Measurements from ENCODE around the gene SLC9A3. TPM values are rescaled to one million over a fixed set of nuclear protein-coding genes. Genes with fewer than 3 reads are reported as not detected.

The SLC9A3 gene
- total RNA-seq, 6 experiments from 2014 or later: 0.63 to 1.00 (median 0.74) TPM

DNA sequence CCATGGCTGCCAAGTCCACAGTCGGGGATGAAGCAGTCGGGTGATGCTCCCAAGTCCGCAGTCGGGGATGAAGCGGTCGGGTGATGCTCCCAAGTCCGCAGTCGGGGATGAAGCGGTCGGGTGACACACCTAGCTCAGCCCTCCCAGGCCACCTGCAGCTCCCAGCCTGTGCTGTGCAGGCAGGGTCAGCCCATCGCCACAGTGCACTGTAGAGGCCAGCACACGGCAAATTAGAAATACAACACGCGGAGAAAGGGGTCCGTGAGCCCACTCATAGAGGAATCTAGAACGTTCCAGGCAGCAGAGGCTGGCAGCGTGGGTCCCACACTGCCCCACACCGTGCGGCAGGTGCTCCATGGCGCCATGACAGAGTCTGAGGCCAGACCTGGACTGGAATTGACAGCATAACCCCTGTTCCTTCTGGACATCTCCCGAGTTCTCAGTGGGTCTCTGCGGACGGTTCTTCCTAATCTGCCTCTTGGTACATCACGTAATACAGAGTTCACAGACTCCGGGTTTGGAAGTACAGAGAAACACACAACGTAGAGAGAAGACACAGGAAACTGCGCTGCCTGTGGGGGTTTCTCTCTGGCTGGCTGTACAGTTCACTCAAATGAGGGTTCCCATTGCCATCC lies 89.0 kb downstream of the SLC9A3 start:
- no peak overlapping the region; the same call in 1 of the 2 replicates for H3K4me3 Mint-ChIP-seq
- no peak for TF ChIP-seq CTCF (IDR thresholded peaks at IDR 0.05)
- H3K4me1 Mint-ChIP-seq (ENCODE audit: low read depth): peaks cover 15% of the 10 kb centered on the region
- H3K9me3 Mint-ChIP-seq: no peaks in the 10 kb centered on the region
- peaks cover 12% of the 10 kb centered on the region for H3K27me3 Mint-ChIP-seq (ENCODE audit: insufficient read depth)
- peaks cover 16% of the 10 kb centered on the region for H3K36me3 Mint-ChIP-seq (ENCODE audit: low read depth)
- DNase-seq: no peak
- H3K27ac Mint-ChIP-seq: no peak overlapping the region

- Mint-ChIP-seq H3K27me3 (ENCODE audit: insufficient read depth) (peaks cover 13% of the 10 kb centered on the region), H3K36me3 (ENCODE audit: low read depth) (peaks cover 22% of the 10 kb centered on the region), H3K9me3 (no peaks in the 10 kb centered on the region), H3K4me3 (no peak overlapping the region), H3K4me1 (ENCODE audit: low read depth) (peaks cover 22% of the 10 kb centered on the region), H3K27ac (no peak overlapping the region)
- TF ChIP-seq CTCF (IDR thresholded peaks at IDR 0.05): no peak
- DNase-seq: no peak
Observed at GRCh38 chr5:434443-435146, 89.7 kb downstream of the SLC9A3 start.

DNA sequence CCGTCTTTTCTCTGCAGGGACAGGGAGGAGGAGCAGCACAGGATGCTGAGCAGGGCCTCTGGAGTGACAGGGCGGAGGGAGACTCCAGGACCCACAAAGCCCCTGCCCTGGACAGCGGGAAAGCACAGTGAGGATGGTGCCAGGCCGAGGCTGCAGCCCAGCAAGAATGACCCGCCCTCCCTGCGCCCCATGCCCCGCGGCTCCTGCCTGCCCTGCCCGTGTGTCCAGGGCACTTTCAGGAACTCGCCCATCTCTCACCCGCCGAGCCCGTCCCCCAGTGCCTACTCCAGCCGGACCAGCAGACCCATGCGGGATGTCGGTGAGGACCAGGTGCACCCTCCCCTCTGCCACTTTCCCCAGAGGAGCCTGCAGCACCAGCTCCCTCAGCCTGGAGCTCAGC lies 90.4 kb downstream of the SLC9A3 start:
- H3K36me3 Mint-ChIP-seq (ENCODE audit: low read depth): peaks cover 24% of the 10 kb centered on the region
- H3K27ac Mint-ChIP-seq: no peak overlapping the region
- peaks cover 28% of the 10 kb centered on the region for H3K4me1 Mint-ChIP-seq (ENCODE audit: low read depth)
- TF ChIP-seq CTCF (IDR thresholded peaks at IDR 0.05): no peak
- H3K27me3 Mint-ChIP-seq (ENCODE audit: insufficient read depth): peaks cover 17% of the 10 kb centered on the region
- DNase-seq: no peak
- H3K9me3 Mint-ChIP-seq: no peaks in the 10 kb centered on the region
- no peak overlapping the region for H3K4me3 Mint-ChIP-seq

- Mint-ChIP-seq H3K27ac (no peak overlapping the region), H3K36me3 (ENCODE audit: low read depth) (peaks cover 28% of the 10 kb centered on the region), H3K4me3 (no peak overlapping the region), H3K9me3 (no peaks in the 10 kb centered on the region), H3K27me3 (ENCODE audit: insufficient read depth) (peaks cover 22% of the 10 kb centered on the region), H3K4me1 (ENCODE audit: low read depth) (peaks cover 30% of the 10 kb centered on the region)
- no peak for DNase-seq
- no peak for TF ChIP-seq CTCF (IDR thresholded peaks at IDR 0.05)
Observed at GRCh38 chr5:432928-433791, 91.1 kb downstream of the SLC9A3 start.

DNA sequence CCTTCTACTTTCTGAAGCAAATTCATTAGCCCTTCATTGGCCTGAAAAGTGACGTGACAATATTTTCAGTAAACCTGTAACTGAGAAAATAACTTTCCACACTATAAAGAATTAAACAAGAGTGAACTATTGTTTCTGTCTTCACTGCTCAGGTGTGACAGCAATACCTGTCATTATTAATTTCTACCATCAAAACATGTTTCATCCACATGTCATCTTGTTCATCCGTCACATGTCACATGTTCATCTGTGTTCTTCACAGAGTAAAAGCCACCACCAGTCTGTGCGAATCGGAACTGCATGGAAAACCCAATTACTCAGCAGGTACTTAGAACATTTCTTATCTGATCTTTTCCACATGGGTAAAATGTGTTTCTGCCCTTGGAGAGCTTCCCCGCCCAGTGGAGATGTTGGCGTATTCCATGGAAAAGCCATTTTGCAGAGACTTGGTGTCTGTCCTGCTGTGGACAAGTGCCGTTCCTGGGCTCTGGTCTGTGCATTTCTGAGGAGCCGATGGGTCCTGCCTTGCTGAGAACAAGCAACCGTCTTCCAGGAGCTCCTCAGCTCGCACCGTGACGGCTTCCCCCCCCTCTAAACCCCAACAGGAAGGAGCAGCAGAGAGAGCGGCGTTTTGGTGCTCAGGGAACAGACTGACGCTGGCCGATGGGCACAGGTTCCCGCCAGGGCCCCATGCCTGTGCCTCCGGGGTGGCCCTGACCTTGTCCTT lies 91.9 kb downstream of the SLC9A3 start:
- Mint-ChIP-seq H3K27me3 (ENCODE audit: insufficient read depth) (peaks cover 28% of the 10 kb centered on the region), H3K36me3 (ENCODE audit: low read depth) (peaks cover 34% of the 10 kb centered on the region), H3K4me1 (ENCODE audit: low read depth) (peaks cover 30% of the 10 kb centered on the region), H3K4me3 (no peak overlapping the region), H3K27ac (no peak overlapping the region; the same call in 1 of the 2 replicates), H3K9me3 (no peaks in the 10 kb centered on the region)
- no peak for DNase-seq
- no peak for TF ChIP-seq CTCF (IDR thresholded peaks at IDR 0.05)
